Measurements from ENCODE around the gene NINJ1. TPM values are rescaled to one million over a fixed set of nuclear protein-coding genes. Genes with fewer than 3 reads are reported as not detected.

Gene NINJ1
- total and polyA plus RNA-seq, 2 of the 13 experiments (the other 11 are each of a cell fraction or from before 2014, with no cell fraction given): 81.2 to 92.1 TPM

GRCh38 chr9:93095205-93096130 is 38.6 kb downstream of the NINJ1 start (continued):
- TF ChIP-seq, protein P1, sequence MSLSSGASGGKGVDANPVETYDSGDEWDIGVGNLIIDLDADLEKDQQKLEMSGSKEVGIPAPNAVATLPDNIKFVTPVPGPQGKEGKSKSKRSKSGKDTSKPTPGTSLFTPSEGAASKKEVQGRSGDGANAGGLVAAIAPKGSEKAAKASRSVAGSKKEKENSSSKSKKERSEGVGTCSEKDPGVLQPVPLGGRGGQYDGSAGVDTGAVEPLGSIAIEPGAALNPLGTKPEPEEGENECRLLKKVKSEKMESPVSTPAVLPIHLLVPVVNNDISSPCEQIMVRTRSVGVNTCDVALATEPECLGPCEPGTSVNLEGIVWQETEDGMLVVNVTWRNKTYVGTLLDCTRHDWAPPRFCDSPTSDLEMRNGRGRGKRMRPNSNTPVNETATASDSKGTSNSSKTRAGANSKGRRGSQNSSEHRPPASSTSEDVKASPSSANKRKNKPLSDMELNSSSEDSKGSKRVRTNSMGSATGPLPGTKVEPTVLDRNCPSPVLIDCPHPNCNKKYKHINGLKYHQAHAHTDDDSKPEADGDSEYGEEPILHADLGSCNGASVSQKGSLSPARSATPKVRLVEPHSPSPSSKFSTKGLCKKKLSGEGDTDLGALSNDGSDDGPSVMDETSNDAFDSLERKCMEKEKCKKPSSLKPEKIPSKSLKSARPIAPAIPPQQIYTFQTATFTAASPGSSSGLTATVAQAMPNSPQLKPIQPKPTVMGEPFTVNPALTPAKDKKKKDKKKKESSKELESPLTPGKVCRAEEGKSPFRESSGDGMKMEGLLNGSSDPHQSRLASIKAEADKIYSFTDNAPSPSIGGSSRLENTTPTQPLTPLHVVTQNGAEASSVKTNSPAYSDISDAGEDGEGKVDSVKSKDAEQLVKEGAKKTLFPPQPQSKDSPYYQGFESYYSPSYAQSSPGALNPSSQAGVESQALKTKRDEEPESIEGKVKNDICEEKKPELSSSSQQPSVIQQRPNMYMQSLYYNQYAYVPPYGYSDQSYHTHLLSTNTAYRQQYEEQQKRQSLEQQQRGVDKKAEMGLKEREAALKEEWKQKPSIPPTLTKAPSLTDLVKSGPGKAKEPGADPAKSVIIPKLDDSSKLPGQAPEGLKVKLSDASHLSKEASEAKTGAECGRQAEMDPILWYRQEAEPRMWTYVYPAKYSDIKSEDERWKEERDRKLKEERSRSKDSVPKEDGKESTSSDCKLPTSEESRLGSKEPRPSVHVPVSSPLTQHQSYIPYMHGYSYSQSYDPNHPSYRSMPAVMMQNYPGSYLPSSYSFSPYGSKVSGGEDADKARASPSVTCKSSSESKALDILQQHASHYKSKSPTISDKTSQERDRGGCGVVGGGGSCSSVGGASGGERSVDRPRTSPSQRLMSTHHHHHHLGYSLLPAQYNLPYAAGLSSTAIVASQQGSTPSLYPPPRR (CRISPR knock-in tag; IDR thresholded peaks at IDR 0.05; ENCODE audit: borderline replicate concordance): no peak
- TF ChIP-seq BRD4 (CRISPR knock-in tag; IDR thresholded peaks at IDR 0.05) (no peak), ZNF556 (CRISPR knock-in tag; IDR thresholded peaks at IDR 0.05; ENCODE audit: borderline replicate concordance) (peak; percentile 31; the same call in 1 of the 2 replicates), ZNF274 (CRISPR knock-in tag; IDR thresholded peaks at IDR 0.05) (peak; percentile 48; the same call in 1 of the 2 replicates), SNAPC2 (CRISPR knock-in tag; IDR thresholded peaks at IDR 0.05) (0 out of 2 replicates have a peak, but pooled peaks have one; percentile 38), KLF9 (CRISPR knock-in tag; IDR thresholded peaks at IDR 0.05; ENCODE audit: low read depth) (0 out of 2 replicates have a peak, but pooled peaks have one; percentile 20), FLYWCH1 (CRISPR knock-in tag; IDR thresholded peaks at IDR 0.05) (no peak), DNMT1 (CRISPR knock-in tag; IDR thresholded peaks at IDR 0.05) (no peak), SRSF1 (optimal IDR thresholded peaks at IDR 0.05; ENCODE audit: low read depth, low read length) (peak; percentile 54), RARA (CRISPR knock-in tag; IDR thresholded peaks at IDR 0.05) (0 out of 2 replicates have a peak, but pooled peaks have one; percentile 6), POLR2G (IDR thresholded peaks at IDR 0.05; ENCODE audit: low read depth, low read length) (peak; percentile 82)
- TF ChIP-seq, protein P2, sequence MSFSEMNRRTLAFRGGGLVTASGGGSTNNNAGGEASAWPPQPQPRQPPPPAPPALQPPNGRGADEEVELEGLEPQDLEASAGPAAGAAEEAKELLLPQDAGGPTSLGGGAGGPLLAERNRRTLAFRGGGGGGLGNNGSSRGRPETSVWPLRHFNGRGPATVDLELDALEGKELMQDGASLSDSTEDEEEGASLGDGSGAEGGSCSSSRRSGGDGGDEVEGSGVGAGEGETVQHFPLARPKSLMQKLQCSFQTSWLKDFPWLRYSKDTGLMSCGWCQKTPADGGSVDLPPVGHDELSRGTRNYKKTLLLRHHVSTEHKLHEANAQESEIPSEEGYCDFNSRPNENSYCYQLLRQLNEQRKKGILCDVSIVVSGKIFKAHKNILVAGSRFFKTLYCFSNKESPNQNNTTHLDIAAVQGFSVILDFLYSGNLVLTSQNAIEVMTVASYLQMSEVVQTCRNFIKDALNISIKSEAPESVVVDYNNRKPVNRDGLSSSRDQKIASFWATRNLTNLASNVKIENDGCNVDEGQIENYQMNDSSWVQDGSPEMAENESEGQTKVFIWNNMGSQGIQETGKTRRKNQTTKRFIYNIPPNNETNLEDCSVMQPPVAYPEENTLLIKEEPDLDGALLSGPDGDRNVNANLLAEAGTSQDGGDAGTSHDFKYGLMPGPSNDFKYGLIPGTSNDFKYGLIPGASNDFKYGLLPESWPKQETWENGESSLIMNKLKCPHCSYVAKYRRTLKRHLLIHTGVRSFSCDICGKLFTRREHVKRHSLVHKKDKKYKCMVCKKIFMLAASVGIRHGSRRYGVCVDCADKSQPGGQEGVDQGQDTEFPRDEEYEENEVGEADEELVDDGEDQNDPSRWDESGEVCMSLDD (CRISPR knock-in tag; IDR thresholded peaks at IDR 0.05; ENCODE audit: borderline replicate concordance): no peak
- TF ChIP-seq, protein P3, sequence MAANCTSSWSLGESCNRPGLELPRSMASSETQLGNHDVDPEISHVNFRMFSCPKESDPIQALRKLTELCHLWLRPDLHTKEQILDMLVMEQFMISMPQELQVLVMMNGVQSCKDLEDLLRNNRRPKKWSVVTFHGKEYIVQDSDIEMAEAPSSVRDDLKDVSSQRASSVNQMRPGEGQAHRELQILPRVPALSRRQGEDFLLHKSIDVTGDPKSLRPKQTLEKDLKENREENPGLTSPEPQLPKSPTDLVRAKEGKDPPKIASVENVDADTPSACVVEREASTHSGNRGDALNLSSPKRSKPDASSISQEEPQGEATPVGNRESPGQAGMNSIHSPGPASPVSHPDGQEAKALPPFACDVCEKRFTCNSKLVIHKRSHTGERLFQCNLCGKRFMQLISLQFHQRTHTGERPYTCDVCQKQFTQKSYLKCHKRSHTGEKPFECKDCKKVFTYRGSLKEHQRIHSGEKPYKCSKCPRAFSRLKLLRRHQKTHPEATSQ (CRISPR knock-in tag; IDR thresholded peaks at IDR 0.05; ENCODE audit: borderline replicate concordance): no peak
- TF ChIP-seq, protein P4, sequence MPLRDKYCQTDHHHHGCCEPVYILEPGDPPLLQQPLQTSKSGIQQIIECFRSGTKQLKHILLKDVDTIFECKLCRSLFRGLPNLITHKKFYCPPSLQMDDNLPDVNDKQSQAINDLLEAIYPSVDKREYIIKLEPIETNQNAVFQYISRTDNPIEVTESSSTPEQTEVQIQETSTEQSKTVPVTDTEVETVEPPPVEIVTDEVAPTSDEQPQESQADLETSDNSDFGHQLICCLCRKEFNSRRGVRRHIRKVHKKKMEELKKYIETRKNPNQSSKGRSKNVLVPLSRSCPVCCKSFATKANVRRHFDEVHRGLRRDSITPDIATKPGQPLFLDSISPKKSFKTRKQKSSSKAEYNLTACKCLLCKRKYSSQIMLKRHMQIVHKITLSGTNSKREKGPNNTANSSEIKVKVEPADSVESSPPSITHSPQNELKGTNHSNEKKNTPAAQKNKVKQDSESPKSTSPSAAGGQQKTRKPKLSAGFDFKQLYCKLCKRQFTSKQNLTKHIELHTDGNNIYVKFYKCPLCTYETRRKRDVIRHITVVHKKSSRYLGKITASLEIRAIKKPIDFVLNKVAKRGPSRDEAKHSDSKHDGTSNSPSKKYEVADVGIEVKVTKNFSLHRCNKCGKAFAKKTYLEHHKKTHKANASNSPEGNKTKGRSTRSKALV (CRISPR knock-in tag; IDR thresholded peaks at IDR 0.05): 0 out of 2 replicates have a peak, but pooled peaks have one; percentile 32
- TF ChIP-seq, protein P5, sequence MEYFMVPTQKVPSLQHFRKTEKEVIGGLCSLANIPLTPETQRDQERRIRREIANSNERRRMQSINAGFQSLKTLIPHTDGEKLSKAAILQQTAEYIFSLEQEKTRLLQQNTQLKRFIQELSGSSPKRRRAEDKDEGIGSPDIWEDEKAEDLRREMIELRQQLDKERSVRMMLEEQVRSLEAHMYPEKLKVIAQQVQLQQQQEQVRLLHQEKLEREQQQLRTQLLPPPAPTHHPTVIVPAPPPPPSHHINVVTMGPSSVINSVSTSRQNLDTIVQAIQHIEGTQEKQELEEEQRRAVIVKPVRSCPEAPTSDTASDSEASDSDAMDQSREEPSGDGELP (IDR thresholded peaks at IDR 0.05; ENCODE audit: borderline replicate concordance, low read depth): 0 out of 2 replicates have a peak, but pooled peaks have one; percentile 9
